K562 (cell line): ENCODE results near the gene PUM2. TPM values are rescaled to one million over a fixed set of nuclear protein-coding genes. Genes with fewer than 3 reads are reported as not detected.

Experiments used
- ATAC-seq: fragments of 200-7000 bp; cut with Tn5 transposase; 3 replicates; pipeline ENCODE4 v1.9.1; 2020; ENCODE audit warnings: moderate library complexity
- BruUV-seq: library from RNA; stranded (reverse); fragments of 400-500 nt; replicated peaks from 2 replicates; lab custom pipeline; 2021; lab: Mats Ljungman, UMichigan
- CTCF ChIA-PET: fragments of 300-600 bp; formaldehyde crosslinking; extraction: SDS; loops from one replicate; lab custom pipeline; 2021; ENCODE audit warnings: low intra/inter-chr PET ratio; lab: Yijun Ruan, JAX
- POLR2A ChIA-PET: fragments of 300-600, 350-650 bp; sonication (Branson Sonifier 250); formaldehyde crosslinking; extraction: SDS; loops from one replicate; lab custom pipeline; 2021; ENCODE audit warnings: antibody characterized with exemption, inconsistent platforms; lab: Yijun Ruan, JAX
- DNase-seq, 4 experiments: peaks; one replicate each; pipeline versions ENCODE4 v3.0.0 to v3.0.0-alpha.2; 2011 to 2018; ENCODE audit warnings: low spot score in 3 of 4, mixed read lengths in 3 of 4; ENCODE audit errors: extremely low read depth in 1 of 4
- FAIRE-seq: peaks from 2 replicates; lab custom pipeline; 2011; peaks lifted over from hg19 to GRCh38; lab: Jason Lieb, UNC
- H2AFZ ChIP-seq: 2 replicates; pipeline ENCODE4 v1.6.0; 2011; ENCODE audit warnings: low read depth, low read length, control low read depth, inconsistent platforms
- H3K27ac ChIP-seq: fragments of 200-600 bp; 3 replicates; pipeline ENCODE4 v1.8.0; 2011; ENCODE audit warnings: low read depth, mild to moderate bottlenecking, control low read depth, inconsistent platforms, low read length, moderate library complexity, mixed read lengths; ENCODE audit errors: extremely low read depth
- H3K27me3 ChIP-seq, 2 experiments: fragments of 300-600 bp in 1 of 2; 2 replicates in 1 of 2; 3 replicates in 1 of 2; pipeline versions ENCODE4 v1.6.0 to v1.8.0; 2011; ENCODE audit warnings: inconsistent platforms in 2 of 2, low read length in 2 of 2, mild to moderate bottlenecking in 1 of 2, mixed read lengths in 1 of 2, moderate library complexity in 1 of 2; ENCODE audit not compliant: control insufficient read depth in 2 of 2, insufficient read depth in 2 of 2
- H3K36me3 ChIP-seq: fragments of 300-600 bp; 3 replicates; pipeline ENCODE4 v1.8.0; 2011; ENCODE audit warnings: mild to moderate bottlenecking, low read length, inconsistent platforms; ENCODE audit not compliant: control insufficient read depth, insufficient read depth
- H3K4me1 ChIP-seq, 2 experiments: fragments of 200-600 bp in 1 of 2; replicated peaks in 1 of 2; 2 replicates in 1 of 2; 3 replicates in 1 of 2; pipeline versions ENCODE4 v1.5.1 to v1.8.0; 2011; ENCODE audit warnings: inconsistent platforms in 2 of 2, low read length in 2 of 2, mild to moderate bottlenecking in 1 of 2, mixed read lengths in 1 of 2, moderate library complexity in 1 of 2; ENCODE audit not compliant: control insufficient read depth in 2 of 2, insufficient read depth in 2 of 2
- H3K4me2 ChIP-seq: 2 replicates; pipeline ENCODE4 v1.6.1; 2011; ENCODE audit warnings: low read length, control low read depth, inconsistent platforms, mixed read lengths; ENCODE audit not compliant: insufficient read depth
- H3K4me3 ChIP-seq: fragments of 200-600 bp; sonication (generic), shearing (Covaris generic); 2 replicates; pipeline ENCODE4 v1.5.1; 2016; ENCODE audit warnings: control low read depth, inconsistent platforms
- H3K79me2 ChIP-seq: fragments of 200-600 bp; 3 replicates; pipeline ENCODE4 v1.8.0; 2011; ENCODE audit warnings: low read length, inconsistent platforms; ENCODE audit not compliant: control insufficient read depth, insufficient read depth
- H3K9ac ChIP-seq, 2 experiments: 2 replicates each; pipeline versions ENCODE4 v1.6.0 to v1.6.1; 2011; ENCODE audit warnings: low read depth in 2 of 2, low read length in 2 of 2, control low read depth in 1 of 2, inconsistent platforms in 1 of 2, mild to moderate bottlenecking in 1 of 2, mixed read lengths in 1 of 2; ENCODE audit not compliant: insufficient read depth in 1 of 2
- H3K9me1 ChIP-seq: one replicate; pipeline ENCODE4 v1.6.0; 2011; ENCODE audit warnings: inconsistent platforms, mild to moderate bottlenecking, low read length, moderate library complexity; ENCODE audit not compliant: control insufficient read depth, insufficient read depth
- H3K9me3 ChIP-seq: replicated peaks from 2 replicates; pipeline ENCODE4 v1.5.1; 2011; ENCODE audit warnings: low read depth, low read length, inconsistent platforms; ENCODE audit not compliant: control insufficient read depth, insufficient read depth
- H4K20me1 ChIP-seq: replicated peaks from 2 replicates; pipeline ENCODE4 v1.6.1; 2011; ENCODE audit warnings: low read length, inconsistent platforms, mixed read lengths; ENCODE audit not compliant: control insufficient read depth, insufficient read depth
- BCL6 ChIP-seq: fragments of 250-450 bp; sonication (Bioruptor Pico); IDR thresholded peaks from 2 replicates; pipeline ENCODE4 v1.4.0; 2020
- CREB5 ChIP-seq: fragments of 250-450 bp; sonication (Bioruptor Pico); IDR thresholded peaks from 2 replicates; pipeline ENCODE4 v1.5.0; 2020; ENCODE audit warnings: mild to moderate bottlenecking
- IRF9 ChIP-seq: fragments of 450-650 bp; IDR thresholded peaks from 2 replicates; pipeline ENCODE4 v1.6.1; 2016; ENCODE audit warnings: missing biosample characterization, missing genetic modification characterization
- KHSRP ChIP-seq: fragments of 450-650 bp; IDR thresholded peaks from 2 replicates; pipeline ENCODE4 v1.6.1; 2017
- MCM5 ChIP-seq: fragments of 450-650 bp; IDR thresholded peaks from 2 replicates; pipeline ENCODE4 v1.6.1; 2016; ENCODE audit warnings: low read depth
- PRPF4 ChIP-seq: fragments of 200-400 bp; formaldehyde crosslinking; IDR thresholded peaks from one replicate; pipeline ENCODE4 v1.6.1; 2017; ENCODE audit warnings: low read length, low read depth, mild to moderate bottlenecking; ENCODE audit not compliant: insufficient read depth, poor library complexity, severe bottlenecking
- RB1 ChIP-seq: fragments of 450-650 bp; IDR thresholded peaks from 2 replicates; pipeline ENCODE4 v1.6.1; 2017; ENCODE audit warnings: low read depth, mild to moderate bottlenecking
- STAT5A ChIP-seq: IDR thresholded peaks from 2 replicates; pipeline ENCODE4 v1.6.1; 2012; ENCODE audit warnings: low read length, inconsistent platforms, borderline replicate concordance
- TEAD1 ChIP-seq, 2 experiments: fragments of 450-650 bp in 1 of 2; sonication (generic) in 1 of 2; formaldehyde crosslinking; IDR thresholded peaks; 2 replicates each; pipeline versions ENCODE4 v1.4.0 to v1.8.0; 2020 to 2022; ENCODE audit warnings: mild to moderate bottlenecking in 2 of 2, missing genetic modification reagents in 1 of 2
- USF1 ChIP-seq: sonication (generic); formaldehyde crosslinking; IDR thresholded peaks from 2 replicates; pipeline ENCODE4 v1.9.0; 2022; ENCODE audit warnings: mild to moderate bottlenecking, missing genetic modification reagents
- ZBTB49 ChIP-seq: sonication (generic); formaldehyde crosslinking; IDR thresholded peaks from 2 replicates; pipeline ENCODE4 v1.8.0; 2022; ENCODE audit warnings: missing genetic modification reagents, mild to moderate bottlenecking, borderline replicate concordance
- ZNF324 ChIP-seq: fragments of 250-450 bp; sonication (Bioruptor Pico); IDR thresholded peaks from 2 replicates; pipeline ENCODE4 v1.4.0; 2020; ENCODE audit warnings: mild to moderate bottlenecking
- ZNF740 ChIP-seq, 3 experiments: fragments of 200-800 bp in 1 of 3; sonication (Bioruptor generic) in 1 of 3; sonication (generic) in 1 of 3; formaldehyde crosslinking in 1 of 3; IDR thresholded peaks; 2 replicates each; pipeline versions ENCODE4 v1.6.1 to v1.8.0; 2016 to 2022; ENCODE audit warnings: mild to moderate bottlenecking in 2 of 3, missing compliant biosample characterization in 2 of 3, missing genetic modification characterization in 2 of 3, missing genetic modification reagents in 1 of 3
- WGBS: fragments of 100-300 bp; shearing (Covaris generic); methylation state at CpG from one replicate; pipeline ENCODE4 v1.1.6; 2016; ENCODE audit warnings: low coverage, mixed read lengths; ENCODE audit not compliant: insufficient coverage; ENCODE audit errors: missing lambda C conversion rate; 5-methylcytosine and 5-hydroxymethylcytosine counted together
- in situ Hi-C: fragments of 300-500 bp; cut with MboI; formaldehyde crosslinking; loops from 4 replicates; pipeline ENCODE4 v1.15.0; 2018; ENCODE audit warnings: inconsistent platforms, mixed read lengths
- intact Hi-C: fragments of 100-400 bp; cut with micrococcal nuclease; formaldehyde crosslinking; loops from 2 replicates; pipeline ENCODE4 v1.14.2; 2022
- polyA plus RNA-seq, 8 experiments: library from polyadenylated mRNA; depleted of rRNA in 4 of 8; stranded (reverse) in 5 of 8; unstranded in 3 of 8; fragments of >200 nt; fragmentation: Nextera tagmentation in 2 of 8; fragmentation: Illumina TruSeq in 1 of 8; extraction: Ambion mirVana in 2 of 8; extraction: Trizol in 1 of 8; gene quantifications; 2 replicates each; pipeline versions ENCODE4 v1.2.1 to v1.2.3, GENCODE V29; 2011 to 2014; ENCODE audit warnings: inconsistent platforms in 1 of 8, missing spikeins in 1 of 8
- total RNA-seq, 7 experiments: library from RNA; depleted of rRNA in 6 of 7; stranded (reverse); fragments of >200 nt in 6 of 7; fragmentation: Illumina TruSeq in 2 of 7; extraction: Trizol in 2 of 7; gene quantifications; 2 replicates each; pipeline versions ENCODE4 v1.2.1 to v1.2.3, GENCODE V29; 2011 to 2021; ENCODE audit warnings: low replicate concordance in 1 of 7

The PUM2 gene
- total and polyA plus RNA-seq, 9 of the 15 experiments (the other 6 are each of a cell fraction or from before 2014, with no cell fraction given) = 13.4 to 61.9 (median 28.3) TPM

DNA sequence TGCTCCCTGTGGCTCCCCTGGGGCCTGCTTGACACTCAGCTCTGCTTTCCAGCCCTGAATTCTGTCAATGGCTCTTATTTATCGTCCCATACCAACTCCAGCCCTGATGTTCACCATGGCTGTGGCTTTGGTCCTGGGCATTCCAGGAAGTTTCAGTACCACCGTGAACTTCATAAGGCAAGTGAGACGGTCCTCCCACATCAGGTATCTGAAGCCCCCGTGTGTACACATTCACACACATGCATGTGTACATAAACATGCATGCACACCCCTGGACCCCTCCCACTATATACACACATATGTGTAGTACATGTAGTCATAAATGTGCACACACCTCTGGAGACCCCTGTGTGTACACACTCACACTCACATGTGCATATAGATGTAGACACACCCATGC, 43.3 kb upstream of the PUM2 start (continued):
- TF ChIP-seq IRF9 (no peak), RB1 (no peak)
- TF ChIP-seq, all 486 proteins: peak for 0

DNA sequence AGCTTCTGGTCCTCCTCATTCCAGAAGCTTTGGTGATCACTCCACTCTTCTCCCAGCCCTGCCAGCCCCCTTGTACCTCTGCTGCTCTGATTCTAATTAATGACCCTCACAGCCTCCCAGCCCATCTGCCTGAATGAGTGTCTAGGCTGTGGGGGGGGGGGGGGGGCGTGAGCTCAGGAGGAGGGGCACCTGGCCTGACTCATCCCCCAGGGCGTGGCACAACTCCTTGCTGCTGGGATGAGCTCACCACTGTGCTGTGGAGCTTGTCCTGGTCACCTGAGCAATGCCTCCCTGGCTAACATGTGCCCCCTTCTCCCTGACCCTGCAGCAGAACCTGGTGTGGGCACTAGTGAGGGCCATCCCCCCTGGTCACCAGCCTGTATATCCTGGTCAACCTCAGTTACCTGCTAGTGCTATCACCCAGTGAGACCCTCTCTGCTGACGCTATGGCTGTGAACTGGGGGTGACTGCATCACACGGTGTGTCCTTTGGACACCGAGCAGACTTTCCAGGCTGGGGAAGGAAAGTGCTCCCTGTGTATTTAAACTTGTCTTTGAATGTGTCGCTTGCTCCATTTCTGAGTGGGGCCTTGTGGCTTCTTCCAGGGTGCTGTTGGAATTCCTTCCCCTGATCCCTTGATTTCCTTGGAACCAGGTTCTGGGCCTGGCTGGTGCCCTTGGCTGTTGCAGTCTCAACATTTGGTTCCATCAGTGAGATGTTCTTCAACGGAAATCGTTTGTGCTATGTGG, 41.5 kb upstream of the PUM2 start:
- BruUV-seq = no TSS peak
- DNase-seq (peak; percentile 42 to 53 (median 52)), ATAC-seq (peak; percentile 84), FAIRE-seq (no peak)
- Histone ChIP-seq H3K79me2 (no peaks in the 10 kb centered on the region), H3K9ac (no peak overlapping the region), H3K9me3 (no peaks in the 10 kb centered on the region), H4K20me1 (no peaks in the 10 kb centered on the region), H3K36me3 (no peaks in the 10 kb centered on the region), H3K9me1 (no peaks in the 10 kb centered on the region), H3K27me3 (peaks cover 28 to 47% of the 10 kb centered on the region in 2 experiments), H3K4me2 (no peak overlapping the region), H3K4me1 (no peaks in the 10 kb centered on the region; a peak in 1 of 5 replicates), H3K27ac (no peak overlapping the region), H3K4me3 (no peak overlapping the region), H2AFZ (no peak overlapping the region)
- in situ Hi-C loops = no loop called here
- intact Hi-C loops = no loop called here
- ChIA-PET POLR2A (interaction anchor here (1.1 kb wide), 1 partner anchor 42 kb away, joined by 3 read pairs; no protein-coding TSS in a partner anchor), CTCF (no interaction called here)
- WGBS = 8% methylated on average over 6 of the region's 8 CpGs
- TF ChIP-seq USF1 (peak; percentile 8; the same call in 1 of the 2 replicates), TEAD1 (CRISPR knock-in tag; IDR thresholded peaks at IDR 0.05) (no peak), BCL6 (CRISPR knock-in tag) (no peak), CREB5 (CRISPR knock-in tag) (no peak), ZNF740 (CRISPR knock-in tag; IDR thresholded peaks at IDR 0.05) (peak; percentile 88), ZNF740 (tag; IDR thresholded peaks at IDR 0.05) (peak in 1 of 2 experiments; percentile 81; a peak in 2 of 4 replicates), STAT5A (no peak), MCM5 (no peak), ZNF324 (CRISPR knock-in tag) (no peak), ZBTB49 (no peak), KHSRP (no peak), PRPF4 (no peak)
